Type B pancreatic cell (in vitro differentiated cells): ENCODE results near the gene COA6. TPM values are rescaled to one million over a fixed set of nuclear protein-coding genes. Genes with fewer than 3 reads are reported as not detected.

Experiments used
- DNase-seq: peaks from one replicate; pipeline ENCODE4 v3.0.0; 2021; ENCODE audit warnings: mixed read lengths; ENCODE audit not compliant: unreplicated experiment; ENCODE audit errors: extremely low spot score
- H3K27ac Mint-ChIP-seq: 2 replicates; pipeline ENCODE4 v1.8.0; 2021; ENCODE audit warnings: mild to moderate bottlenecking, mixed read lengths
- H3K27me3 Mint-ChIP-seq: 2 replicates; pipeline ENCODE4 v1.8.0; 2021; ENCODE audit warnings: mixed read lengths
- H3K36me3 Mint-ChIP-seq: 2 replicates; pipeline ENCODE4 v1.8.0; 2021; ENCODE audit warnings: mixed read lengths
- H3K4me1 Mint-ChIP-seq: one replicate; pipeline ENCODE4 v1.8.0; 2021; ENCODE audit warnings: mixed read lengths; ENCODE audit not compliant: unreplicated experiment
- H3K4me3 Mint-ChIP-seq: 2 replicates; pipeline ENCODE4 v1.8.0; 2021; ENCODE audit warnings: mild to moderate bottlenecking, mixed read lengths
- H3K9me3 Mint-ChIP-seq: 2 replicates; pipeline ENCODE4 v1.8.0; 2021; ENCODE audit warnings: mixed read lengths
- CTCF ChIP-seq: fragments of 200-600 bp; sonication (generic); conservative IDR thresholded peaks from 2 replicates; pipeline ENCODE4 v1.5.0; 2021; ENCODE audit warnings: antibody characterized with exemption, mild to moderate bottlenecking
- total RNA-seq: library from RNA; stranded (reverse); gene quantifications from 2 replicates; pipeline ENCODE4 v1.2.1, GENCODE V29; 2021; ENCODE audit warnings: low replicate concordance

The COA6 gene
- total RNA-seq, 1 donor from 2014 or later: 36.4 TPM

GRCh38 chr1:234406871-234407270 is 33.6 kb downstream of the COA6 start:
- no peak for TF ChIP-seq CTCF
- H3K27ac Mint-ChIP-seq: no peak overlapping the region
- no peaks in the 10 kb centered on the region for H3K27me3 Mint-ChIP-seq
- DNase-seq: no peak
- no peaks in the 10 kb centered on the region for H3K4me1 Mint-ChIP-seq
- H3K4me3 Mint-ChIP-seq: no peak overlapping the region
- no peaks in the 10 kb centered on the region for H3K36me3 Mint-ChIP-seq
- no peaks in the 10 kb centered on the region for H3K9me3 Mint-ChIP-seq

- Mint-ChIP-seq H3K4me3 (no peak overlapping the region), H3K9me3 (no peaks in the 10 kb centered on the region), H3K36me3 (peaks cover 10% of the 10 kb centered on the region), H3K27ac (no peak overlapping the region), H3K27me3 (no peaks in the 10 kb centered on the region), H3K4me1 (no peaks in the 10 kb centered on the region)
- no peak for TF ChIP-seq CTCF
- DNase-seq: no peak
Measured at GRCh38 chr1:234408757-234409156, 35.5 kb downstream of the COA6 start.

- no peak overlapping the region for H3K27ac Mint-ChIP-seq
- peaks cover 12% of the 10 kb centered on the region for H3K36me3 Mint-ChIP-seq
- peak; percentile 31 for TF ChIP-seq CTCF
- H3K27me3 Mint-ChIP-seq: no peaks in the 10 kb centered on the region
- H3K4me3 Mint-ChIP-seq: no peak overlapping the region
- no peaks in the 10 kb centered on the region for H3K9me3 Mint-ChIP-seq
- no peak for DNase-seq
- no peaks in the 10 kb centered on the region for H3K4me1 Mint-ChIP-seq
Measured at GRCh38 chr1:234409328-234409727, 36.1 kb downstream of the COA6 start.

- Mint-ChIP-seq H3K4me3 (no peak overlapping the region), H3K27ac (no peak overlapping the region), H3K27me3 (no peaks in the 10 kb centered on the region), H3K9me3 (no peaks in the 10 kb centered on the region), H3K4me1 (no peaks in the 10 kb centered on the region), H3K36me3 (peaks cover 27% of the 10 kb centered on the region)
- DNase-seq: no peak
- TF ChIP-seq CTCF: no peak
Measured at GRCh38 chr1:234412830-234413229, 39.6 kb downstream of the COA6 start.

- Mint-ChIP-seq H3K4me3 (no peak overlapping the region), H3K9me3 (no peaks in the 10 kb centered on the region), H3K27me3 (no peaks in the 10 kb centered on the region), H3K4me1 (no peaks in the 10 kb centered on the region), H3K36me3 (peaks cover 28% of the 10 kb centered on the region), H3K27ac (no peak overlapping the region)
- DNase-seq: no peak
- TF ChIP-seq CTCF: no peak
Measured at GRCh38 chr1:234413485-234413884, 40.2 kb downstream of the COA6 start.

GRCh38 chr1:234413990-234414389 is 40.7 kb downstream of the COA6 start:
- no peak for DNase-seq
- Mint-ChIP-seq H3K4me3 (no peak overlapping the region), H3K4me1 (no peaks in the 10 kb centered on the region), H3K9me3 (no peaks in the 10 kb centered on the region), H3K36me3 (peaks cover 30% of the 10 kb centered on the region), H3K27ac (no peak overlapping the region), H3K27me3 (no peaks in the 10 kb centered on the region)
- no peak for TF ChIP-seq CTCF
